ENCODE results near the gene NDRG3. TPM values are rescaled to one million over a fixed set of nuclear protein-coding genes. Genes with fewer than 3 reads are reported as not detected.
"Not testable (repeated sequence)": the region's sequence is repeated elsewhere in the genome, so short reads cannot be mapped to it uniquely, and the experiment has no call there.

Gene NDRG3
- total and polyA plus RNA-seq, 2 of the 8 experiments (the other 6 are each of a cell fraction or from before 2014, with no cell fraction given), result 25.7 to 32.3 TPM

DNA sequence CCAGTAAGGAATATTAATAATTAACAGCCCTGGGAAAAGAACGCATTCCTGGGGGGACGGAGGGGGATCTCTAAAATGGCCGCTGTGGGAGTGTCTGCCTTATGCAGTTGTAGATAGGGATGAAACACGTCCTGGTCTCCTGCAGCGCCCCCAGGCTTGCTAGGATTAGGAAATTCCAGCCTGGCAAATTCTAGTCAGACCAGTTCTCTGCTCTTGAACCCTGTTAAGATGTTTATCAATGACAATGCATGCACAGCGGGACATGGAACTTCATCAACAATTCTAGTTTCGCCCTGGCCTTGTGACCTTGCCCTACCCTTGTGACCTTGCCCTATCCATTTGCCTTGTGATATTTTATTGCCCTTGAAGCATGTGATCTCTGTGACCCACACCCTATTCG lies 50.4 kb downstream of the NDRG3 start:
- DNase-seq (ENCODE audit: low read depth in 1 of 2, low spot score in 2 of 2); FAIRE-seq: not testable (repeated sequence)
- POLR2A ChIA-PET (ENCODE audit: partially characterized antibody), result interaction anchor here (2.8 kb wide), 1 partner anchor 18 kb away, joined by 13 read pairs; no protein-coding TSS in a partner anchor

More for the DNA sequence above, 50.4 kb downstream of the NDRG3 start:
- not testable (repeated sequence) for H4K5ac ChIP-seq (ENCODE audit: insufficient read length, low read depth, low read length); H3K79me2 ChIP-seq (ENCODE audit: control insufficient read depth in 1 of 2, insufficient read depth in 2 of 2, low read length in 2 of 2); H3K27me3 ChIP-seq (replicated peaks in 1 of 4; ENCODE audit: control insufficient read depth in 3 of 4, extremely low read depth in 1 of 4, insufficient read depth in 3 of 4, low read length in 3 of 4); H3K4me3 ChIP-seq (ENCODE audit: extremely low read depth in 1 of 4, insufficient read depth in 2 of 4, low read depth in 3 of 4, low read length in 4 of 4); H4K8ac ChIP-seq (ENCODE audit: extremely low read depth, insufficient read depth, low read length); H2AK5ac ChIP-seq (ENCODE audit: low read depth, low read length); H2BK15ac ChIP-seq (ENCODE audit: low read length); H4K20me1 ChIP-seq (replicated peaks in 1 of 2; ENCODE audit: control insufficient read depth in 1 of 2, insufficient read depth in 2 of 2, low read length in 2 of 2); H3K79me1 ChIP-seq (ENCODE audit: low read depth, low read length); H3K56ac ChIP-seq (replicated peaks; ENCODE audit: insufficient read length, low read depth, low read length); H3K36me3 ChIP-seq (ENCODE audit: control insufficient read depth in 2 of 4, insufficient read depth in 4 of 4, low read length in 3 of 4); H3K23ac ChIP-seq (ENCODE audit: insufficient read length); H2AFZ ChIP-seq (ENCODE audit: low read length); H2BK12ac ChIP-seq (ENCODE audit: low read depth, low read length); H4K91ac ChIP-seq (replicated peaks; ENCODE audit: insufficient read length, low read length); H3K9ac ChIP-seq (replicated peaks in 1 of 4; ENCODE audit: extremely low read depth in 1 of 4, low read depth in 3 of 4, low read length in 3 of 4); H2BK20ac ChIP-seq (ENCODE audit: low read length); H3K4me1 ChIP-seq (replicated peaks in 1 of 4; ENCODE audit: control insufficient read depth in 3 of 4, insufficient read depth in 4 of 4, low read length in 3 of 4); H2BK5ac ChIP-seq (ENCODE audit: low read depth, low read length); H3K4me2 ChIP-seq (ENCODE audit: insufficient read depth in 1 of 2, low read depth in 2 of 2, low read length in 2 of 2); H3K27ac ChIP-seq (ENCODE audit: low read depth, low read length); H3K23me2 ChIP-seq (ENCODE audit: low read depth, low read length); H3K14ac ChIP-seq (ENCODE audit: insufficient read length); H3K18ac ChIP-seq (ENCODE audit: extremely low read depth, low read length); H2BK120ac ChIP-seq (replicated peaks; ENCODE audit: low read depth, low read length); H3K4ac ChIP-seq (replicated peaks; ENCODE audit: insufficient read length, low read depth, low read length)
- H3K9me3 ChIP-seq (ENCODE audit: insufficient read depth in 2 of 2, low read depth in 1 of 2, low read length in 1 of 2), result peaks cover 0 to 13% of the 10 kb centered on the region in 2 experiments; a peak in 1 of 4 replicates
- WGBS, 2 experiments (ENCODE audit: extremely low coverage in 1 of 2, insufficient coverage in 1 of 2, insufficient read length in 1 of 2, insufficient replicate concordance in 2 of 2, low coverage in 1 of 2, low lambda C conversion rate in 2 of 2, missing lambda C conversion rate in 1 of 2), result 72% methylated on average over 8 of the region's 8 CpGs; no CpG with 5 or more reads in 1 of the 2 experiments
- CTCF ChIA-PET (ENCODE audit: partially characterized antibody), result interaction anchor here (0.6 to 1.0 kb wide), 2 partner anchors 12 to 111 kb away, joined by 3 read pairs; no protein-coding TSS in a partner anchor
- 0 out of 2 replicates have a peak, but pooled peaks have one; percentile 34 for TF ChIP-seq TCF12 (IDR thresholded peaks at IDR 0.05; ENCODE audit: low read depth, low read length)
- 0 out of 2 replicates have a peak, but pooled peaks have one; percentile 43 for TF ChIP-seq RXRA (IDR thresholded peaks at IDR 0.05; ENCODE audit: insufficient read depth, low read depth, low read length)
- TF ChIP-seq TEAD4 (IDR thresholded peaks at IDR 0.05; ENCODE audit: low read depth, low read length), result peak; percentile 65; the same call in 1 of the 2 replicates
- peak; percentile 52; the same call in 1 of the 2 replicates for TF ChIP-seq CEBPB (IDR thresholded peaks at IDR 0.05; ENCODE audit: low read depth, low read length)
- peak; percentile 77; the same call in 1 of the 2 replicates for TF ChIP-seq SP1 (IDR thresholded peaks at IDR 0.05; ENCODE audit: low read depth, low read length)
- peak; percentile 62; the same call in 1 of the 2 replicates for TF ChIP-seq YY1 (IDR thresholded peaks at IDR 0.05; ENCODE audit: low read depth, low read length)
- peak; percentile 84 to 87; a peak in 2 of 3 replicates for TF ChIP-seq EP300 (IDR thresholded peaks at IDR 0.05; ENCODE audit: borderline replicate concordance in 1 of 2, low read depth in 2 of 2, low read length in 2 of 2)

Data from H1 (cell line).